HG03565 (cell line): ENCODE data around the gene TSPOAP1.

Experiments
- ATAC-seq: cut with Tn5 transposase; IDR thresholded peaks from one replicate; pipeline ENCODE4 v1.9.1; 2021; ENCODE audit warnings: mild to moderate bottlenecking, moderate library complexity; ENCODE audit not compliant: unreplicated experiment

Gene TSPOAP1

GRCh38 chr17:58330997-58331814 is 2.6 kb upstream of the TSPOAP1 start:
- ATAC-seq = no peak

GRCh38 chr17:58330538-58330996 is 2.0 kb upstream of the TSPOAP1 start:
- no peak for ATAC-seq

GRCh38 chr17:58329810-58330537 is 1.4 kb upstream of the TSPOAP1 start:
- peak; percentile 21 for ATAC-seq

- peak; percentile 39 for ATAC-seq
These were observed 627 bp upstream of the TSPOAP1 start for GRCh38 chr17:58329035-58329809.

GRCh38 chr17:58327363-58328194 is 1.0 kb downstream of the TSPOAP1 start:
- no peak for ATAC-seq

GRCh38 chr17:58326609-58327362 is 1.8 kb downstream of the TSPOAP1 start:
- ATAC-seq = no peak

GRCh38 chr17:58325976-58326468 is 2.6 kb downstream of the TSPOAP1 start:
- no peak for ATAC-seq

GRCh38 chr17:58325289-58325726 is 3.3 kb downstream of the TSPOAP1 start:
- ATAC-seq = no peak

- no peak for ATAC-seq
These were observed 3.9 kb downstream of the TSPOAP1 start for GRCh38 chr17:58324409-58325288.

GRCh38 chr17:58324056-58324408 is 4.6 kb downstream of the TSPOAP1 start:
- no peak for ATAC-seq

GRCh38 chr17:58323366-58324055 is 5.1 kb downstream of the TSPOAP1 start:
- ATAC-seq = no peak

- ATAC-seq = no peak
These were observed 5.9 kb downstream of the TSPOAP1 start for GRCh38 chr17:58322581-58323185.

- ATAC-seq = no peak
These were observed 6.7 kb downstream of the TSPOAP1 start for GRCh38 chr17:58321571-58322525.

- no peak for ATAC-seq
These were observed 7.8 kb downstream of the TSPOAP1 start for GRCh38 chr17:58320570-58321323.

GRCh38 chr17:58320163-58320558 is 8.4 kb downstream of the TSPOAP1 start:
- ATAC-seq = no peak
